Measurements from ENCODE around the gene IGFBPL1.

Gene IGFBPL1

DNA sequence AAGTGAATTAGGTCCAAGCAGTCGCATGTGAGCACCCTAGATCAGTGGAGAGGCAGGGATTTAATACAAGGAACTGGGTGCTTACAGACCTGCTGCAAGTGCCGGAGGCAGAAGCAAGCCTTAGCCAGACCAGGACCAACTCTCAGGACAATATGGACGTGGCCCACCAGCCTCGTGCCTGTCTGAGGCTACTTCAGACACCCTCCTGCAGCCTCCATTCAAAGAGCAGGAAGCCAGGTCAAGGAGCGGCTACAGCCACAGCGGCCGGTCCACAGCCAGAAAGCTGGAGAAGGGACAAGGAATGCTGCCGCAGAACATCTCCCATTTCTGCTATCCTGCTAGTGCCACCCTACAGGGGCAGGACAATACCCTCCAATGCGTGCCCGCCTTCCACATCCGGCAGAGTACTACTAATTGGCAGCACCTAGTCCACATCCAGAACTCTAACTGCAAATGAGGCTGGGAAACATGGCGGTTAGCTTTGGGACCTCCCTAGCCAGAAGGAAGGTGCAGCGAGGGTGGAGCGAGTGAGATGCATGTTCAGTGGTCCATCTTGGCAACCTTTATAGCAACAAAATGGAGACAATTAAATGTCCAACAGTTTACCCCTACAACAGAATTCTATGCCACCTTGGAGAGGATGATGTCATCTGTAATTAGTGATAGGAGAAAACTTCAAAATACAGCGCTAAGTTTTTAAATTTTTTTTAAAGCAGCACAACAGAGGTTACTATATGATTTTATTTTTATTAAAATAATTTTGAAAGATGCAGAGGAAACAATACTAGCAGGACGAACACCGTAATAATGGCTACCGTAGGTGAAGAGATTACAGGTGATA, 32.8 kb downstream of the IGFBPL1 start:
- Histone ChIP-seq H3K4ac (ENCODE audit: low read length) (peak overlapping the region; percentile 5), H3K4me1 (ENCODE audit: control insufficient read depth in 2 of 2, insufficient read depth in 1 of 2, low read depth in 1 of 2, low read length in 2 of 2) (peaks cover 5 to 14% of the 10 kb centered on the region in 2 donors)

DNA sequence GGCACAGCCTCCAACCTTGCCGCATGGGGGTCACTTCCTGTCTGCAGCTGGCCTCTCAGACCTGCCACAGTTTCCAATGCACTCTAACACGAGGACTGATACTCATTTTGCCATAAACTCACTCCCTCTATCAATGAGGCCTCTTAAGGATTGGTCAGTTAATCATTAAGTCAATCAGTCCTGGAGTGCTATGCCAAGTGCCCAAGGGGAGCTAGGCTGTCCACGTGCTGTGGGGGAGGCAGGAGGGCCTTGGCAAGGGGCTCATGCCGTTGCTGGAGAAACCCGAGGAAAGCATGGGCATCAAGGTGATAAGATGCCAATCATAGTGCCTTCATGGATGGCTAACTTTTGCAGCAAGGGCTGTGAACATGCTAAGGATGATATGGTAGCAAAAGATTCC, 33.4 kb downstream of the IGFBPL1 start:
- H4K91ac ChIP-seq (ENCODE audit: low read depth, low read length, poor library complexity): no peak overlapping the region
- H3K79me1 ChIP-seq (ENCODE audit: low read depth, low read length): peaks cover 5% of the 10 kb centered on the region
- peaks cover 5 to 14% of the 10 kb centered on the region in 2 donors for H3K4me1 ChIP-seq (ENCODE audit: control insufficient read depth in 2 of 2, insufficient read depth in 1 of 2, low read depth in 1 of 2, low read length in 2 of 2)
- H3K27ac ChIP-seq (replicated peaks; ENCODE audit: low read length): no peak overlapping the region
- H3K4me2 ChIP-seq (ENCODE audit: insufficient read depth, low read length, poor library complexity, severe bottlenecking): no peak overlapping the region
- H3K4me3 ChIP-seq (ENCODE audit: low read length in 2 of 2): no peak overlapping the region
- H2BK12ac ChIP-seq (ENCODE audit: low read length): no peak overlapping the region
- peaks cover 0 to under 1% of the 10 kb centered on the region in 2 donors for H3K9me3 ChIP-seq (replicated peaks in 1 of 2; ENCODE audit: control insufficient read depth in 2 of 2, insufficient read depth in 1 of 2, low read depth in 1 of 2, low read length in 2 of 2)
- H2AK5ac ChIP-seq (ENCODE audit: low read depth, low read length): no peak overlapping the region
- no peak overlapping the region for H4K8ac ChIP-seq (ENCODE audit: low read depth, low read length)
- H3K4ac ChIP-seq (ENCODE audit: low read length): no peak overlapping the region
- H3K9ac ChIP-seq (ENCODE audit: low read depth, low read length, poor library complexity): no peak overlapping the region
- no peak for DNase-seq (ENCODE audit: low spot score)
- H3K36me3 ChIP-seq (replicated peaks in 1 of 2; ENCODE audit: control insufficient read depth in 2 of 2, insufficient read depth in 2 of 2, low read length in 2 of 2): peaks cover 5 to 14% of the 10 kb centered on the region in 2 donors
- H3K27me3 ChIP-seq (ENCODE audit: control insufficient read depth in 3 of 3, insufficient read depth in 3 of 3, low read depth in 1 of 3, low read length in 3 of 3): peaks cover 0 to 3% (median 3%) of the 10 kb centered on the region in 3 experiments
- H3K14ac ChIP-seq (ENCODE audit: low read length): no peak overlapping the region
- H3K23ac ChIP-seq (ENCODE audit: low read depth, low read length, poor library complexity): no peak overlapping the region
- H2BK5ac ChIP-seq (ENCODE audit: low read length): no peak overlapping the region
- H2BK120ac ChIP-seq (ENCODE audit: low read depth, low read length): no peak overlapping the region
- WGBS, 2 donors (ENCODE audit: extremely low coverage in 2 of 2, insufficient read length in 2 of 2, insufficient replicate concordance in 1 of 2): no CpG with 5 or more reads among the region's 5 CpGs
- no peak overlapping the region for H2BK15ac ChIP-seq (ENCODE audit: low read length)
- H2AFZ ChIP-seq (ENCODE audit: low read length): peak overlapping the region; percentile 62
- H3K18ac ChIP-seq (ENCODE audit: low read length): no peak overlapping the region

More for the DNA sequence above, 32.8 kb downstream of the IGFBPL1 start:
- H4K8ac ChIP-seq (ENCODE audit: low read depth, low read length): no peak overlapping the region
- DNase-seq (ENCODE audit: low spot score): no peak
- H2BK5ac ChIP-seq (ENCODE audit: low read length): no peak overlapping the region
- peak overlapping the region in 1 of 2 donors; percentile 68 for H3K4me3 ChIP-seq (ENCODE audit: low read length in 2 of 2)
- no peak overlapping the region for H2BK12ac ChIP-seq (ENCODE audit: low read length)
- H3K9ac ChIP-seq (ENCODE audit: low read depth, low read length, poor library complexity): no peak overlapping the region
- H3K14ac ChIP-seq (ENCODE audit: low read length): no peak overlapping the region
- peak overlapping the region; percentile 59 for H2AK5ac ChIP-seq (ENCODE audit: low read depth, low read length)
- no peak overlapping the region for H3K27ac ChIP-seq (replicated peaks; ENCODE audit: low read length)
- peak overlapping the region; percentile 20 for H2BK120ac ChIP-seq (ENCODE audit: low read depth, low read length)
- no peak overlapping the region for H3K4me2 ChIP-seq (ENCODE audit: insufficient read depth, low read length, poor library complexity, severe bottlenecking)
- H3K23ac ChIP-seq (ENCODE audit: low read depth, low read length, poor library complexity): no peak overlapping the region
- no peak overlapping the region for H4K91ac ChIP-seq (ENCODE audit: low read depth, low read length, poor library complexity)
- WGBS, 2 donors (ENCODE audit: extremely low coverage in 2 of 2, insufficient read length in 2 of 2, insufficient replicate concordance in 1 of 2): no CpG with 5 or more reads among the region's 18 CpGs
- peak overlapping the region; percentile 72 for H2BK15ac ChIP-seq (ENCODE audit: low read length)
- no peaks in the 10 kb centered on the region for H3K9me3 ChIP-seq (replicated peaks in 1 of 2; ENCODE audit: control insufficient read depth in 2 of 2, insufficient read depth in 1 of 2, low read depth in 1 of 2, low read length in 2 of 2)
- H2AFZ ChIP-seq (ENCODE audit: low read length): peak overlapping the region; percentile 90
- peak overlapping the region; percentile 9 for H3K18ac ChIP-seq (ENCODE audit: low read length)
- peaks cover 12 to 21% of the 10 kb centered on the region in 2 donors for H3K36me3 ChIP-seq (replicated peaks in 1 of 2; ENCODE audit: control insufficient read depth in 2 of 2, insufficient read depth in 2 of 2, low read length in 2 of 2)
- H3K27me3 ChIP-seq (ENCODE audit: control insufficient read depth in 3 of 3, insufficient read depth in 3 of 3, low read depth in 1 of 3, low read length in 3 of 3): peaks cover 0 to 3% (median 3%) of the 10 kb centered on the region in 3 experiments
- H3K79me1 ChIP-seq (ENCODE audit: low read depth, low read length): peaks cover 5% of the 10 kb centered on the region

GRCh38 chr9:38390442-38390841, 33.8 kb downstream of the IGFBPL1 start:
- no CpG with 5 or more reads among the region's 1 CpG for WGBS, 2 donors (ENCODE audit: extremely low coverage in 2 of 2, insufficient read length in 2 of 2, insufficient replicate concordance in 1 of 2)
- H2AK5ac ChIP-seq (ENCODE audit: low read depth, low read length): no peak overlapping the region
- peaks cover 5% of the 10 kb centered on the region for H3K79me1 ChIP-seq (ENCODE audit: low read depth, low read length)
- peaks cover 2 to 10% of the 10 kb centered on the region in 2 donors for H3K36me3 ChIP-seq (replicated peaks in 1 of 2; ENCODE audit: control insufficient read depth in 2 of 2, insufficient read depth in 2 of 2, low read length in 2 of 2)
- no peak for DNase-seq (ENCODE audit: low spot score)
- no peak overlapping the region for H2BK5ac ChIP-seq (ENCODE audit: low read length)
- peaks cover 0 to 5% of the 10 kb centered on the region in 2 donors for H3K9me3 ChIP-seq (replicated peaks in 1 of 2; ENCODE audit: control insufficient read depth in 2 of 2, insufficient read depth in 1 of 2, low read depth in 1 of 2, low read length in 2 of 2)
- no peak overlapping the region for H4K8ac ChIP-seq (ENCODE audit: low read depth, low read length)
- H3K4me1 ChIP-seq (ENCODE audit: control insufficient read depth in 2 of 2, insufficient read depth in 1 of 2, low read depth in 1 of 2, low read length in 2 of 2): peaks cover 5 to 14% of the 10 kb centered on the region in 2 donors
- H2BK120ac ChIP-seq (ENCODE audit: low read depth, low read length): no peak overlapping the region
- no peak overlapping the region for H3K27ac ChIP-seq (replicated peaks; ENCODE audit: low read length)
- H2AFZ ChIP-seq (ENCODE audit: low read length): peak overlapping the region; percentile 62
- H3K23ac ChIP-seq (ENCODE audit: low read depth, low read length, poor library complexity): no peak overlapping the region
- no peak overlapping the region for H3K18ac ChIP-seq (ENCODE audit: low read length)
- no peak overlapping the region for H3K4me2 ChIP-seq (ENCODE audit: insufficient read depth, low read length, poor library complexity, severe bottlenecking)
- H4K91ac ChIP-seq (ENCODE audit: low read depth, low read length, poor library complexity): no peak overlapping the region
- no peak overlapping the region for H2BK12ac ChIP-seq (ENCODE audit: low read length)
- H3K9ac ChIP-seq (ENCODE audit: low read depth, low read length, poor library complexity): no peak overlapping the region
- no peak overlapping the region for H3K4me3 ChIP-seq (ENCODE audit: low read length in 2 of 2)
- H3K4ac ChIP-seq (ENCODE audit: low read length): no peak overlapping the region
- H2BK15ac ChIP-seq (ENCODE audit: low read length): no peak overlapping the region
- peaks cover 0 to 3% (median 3%) of the 10 kb centered on the region in 3 experiments for H3K27me3 ChIP-seq (ENCODE audit: control insufficient read depth in 3 of 3, insufficient read depth in 3 of 3, low read depth in 1 of 3, low read length in 3 of 3)
- H3K14ac ChIP-seq (ENCODE audit: low read length): no peak overlapping the region

GRCh38 chr9:38389313-38389712, 34.9 kb downstream of the IGFBPL1 start:
- Histone ChIP-seq H3K4me2 (ENCODE audit: insufficient read depth, low read length, poor library complexity, severe bottlenecking) (no peak overlapping the region), H2BK15ac (ENCODE audit: low read length) (no peak overlapping the region), H3K4me1 (ENCODE audit: control insufficient read depth in 2 of 2, insufficient read depth in 1 of 2, low read depth in 1 of 2, low read length in 2 of 2) (peaks cover 5 to 14% of the 10 kb centered on the region in 2 donors), H3K27ac (replicated peaks; ENCODE audit: low read length) (no peak overlapping the region), H4K8ac (ENCODE audit: low read depth, low read length) (no peak overlapping the region), H4K91ac (ENCODE audit: low read depth, low read length, poor library complexity) (no peak overlapping the region), H2BK12ac (ENCODE audit: low read length) (no peak overlapping the region), H2AFZ (ENCODE audit: low read length) (peak overlapping the region; percentile 53), H3K14ac (ENCODE audit: low read length) (no peak overlapping the region), H3K4me3 (ENCODE audit: low read length in 2 of 2) (no peak overlapping the region), H3K9ac (ENCODE audit: low read depth, low read length, poor library complexity) (no peak overlapping the region), H3K9me3 (replicated peaks in 1 of 2; ENCODE audit: control insufficient read depth in 2 of 2, insufficient read depth in 1 of 2, low read depth in 1 of 2, low read length in 2 of 2) (peaks cover 6 to 7% of the 10 kb centered on the region in 2 donors), H3K79me1 (ENCODE audit: low read depth, low read length) (peaks cover 5% of the 10 kb centered on the region), H2BK120ac (ENCODE audit: low read depth, low read length) (no peak overlapping the region), H2BK5ac (ENCODE audit: low read length) (no peak overlapping the region), H3K4ac (ENCODE audit: low read length) (no peak overlapping the region), H2AK5ac (ENCODE audit: low read depth, low read length) (no peak overlapping the region), H3K36me3 (replicated peaks in 1 of 2; ENCODE audit: control insufficient read depth in 2 of 2, insufficient read depth in 2 of 2, low read length in 2 of 2) (no peaks in the 10 kb centered on the region), H3K18ac (ENCODE audit: low read length) (no peak overlapping the region), H3K23ac (ENCODE audit: low read depth, low read length, poor library complexity) (no peak overlapping the region), H3K27me3 (ENCODE audit: control insufficient read depth in 3 of 3, insufficient read depth in 3 of 3, low read depth in 1 of 3, low read length in 3 of 3) (peaks cover 0 to 8% (median 3%) of the 10 kb centered on the region in 3 experiments)
- no peak for DNase-seq (ENCODE audit: low spot score)
- WGBS, 2 donors (ENCODE audit: extremely low coverage in 2 of 2, insufficient read length in 2 of 2, insufficient replicate concordance in 1 of 2): no CpG with 5 or more reads among the region's 4 CpGs
